Activated effector memory CD4-positive, alpha-beta T cell treated with anti-CD3 and anti-CD28 coated beads, Interleukin-2, amount 50 U/mL, for 16 hours (primary cell): ENCODE data around the gene WDR53.
A peak's percentile ranks its signal among the peaks of the same experiment; 100 is the strongest.
"Not testable (repeated sequence)": the region's sequence is repeated elsewhere in the genome, so short reads cannot be mapped to it uniquely, and the experiment has no call there.

Experiments
- DNase-seq: peaks from one replicate; pipeline ENCODE4 v3.0.0-alpha.2; 2020

Gene WDR53

GRCh38 chr3:196557236-196557635, 11.1 kb downstream of the WDR53 start:
- DNase-seq = no peak

DNA sequence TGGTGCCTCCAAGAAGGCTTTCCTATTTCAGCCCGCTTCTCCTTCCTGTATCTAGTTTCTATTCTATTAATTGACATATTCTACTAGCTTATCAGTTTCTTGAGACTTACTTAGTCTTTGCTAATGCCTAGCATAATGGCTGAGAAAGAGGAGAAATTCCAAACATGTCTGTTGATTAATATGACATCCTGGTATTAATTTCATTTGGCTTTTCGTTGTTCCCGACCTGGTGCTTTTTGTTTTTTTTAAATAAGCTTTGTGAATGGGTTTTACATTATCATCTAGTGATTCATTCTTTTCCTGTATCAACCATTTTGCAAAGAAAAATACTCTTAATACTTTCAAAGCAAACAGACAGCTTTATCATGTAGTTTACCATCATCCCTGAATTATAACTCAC, 13.1 kb downstream of the WDR53 start:
- DNase-seq = no peak

- DNase-seq = no peak
Observed at GRCh38 chr3:196554205-196554604, 14.1 kb downstream of the WDR53 start.

GRCh38 chr3:196553551-196553950, 14.8 kb downstream of the WDR53 start:
- DNase-seq = no peak

DNA sequence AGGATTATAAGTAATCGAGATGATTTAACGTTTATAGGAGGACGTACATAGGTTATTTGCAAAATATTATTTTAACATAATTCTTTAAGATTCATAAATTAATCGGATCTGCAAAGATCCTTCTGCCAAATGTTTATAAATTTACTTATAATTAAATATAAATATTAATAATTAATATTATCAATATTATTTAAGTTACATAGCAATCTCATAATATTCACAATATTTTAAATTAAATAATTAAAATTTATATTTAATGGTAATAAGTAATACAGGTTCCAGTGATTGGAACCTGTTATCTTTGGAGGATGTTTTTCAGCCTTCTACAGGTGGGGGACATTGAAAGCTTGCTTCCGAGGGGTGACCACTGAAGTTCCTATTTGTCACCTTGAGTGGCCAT, 16.1 kb downstream of the WDR53 start:
- DNase-seq = no peak

DNA sequence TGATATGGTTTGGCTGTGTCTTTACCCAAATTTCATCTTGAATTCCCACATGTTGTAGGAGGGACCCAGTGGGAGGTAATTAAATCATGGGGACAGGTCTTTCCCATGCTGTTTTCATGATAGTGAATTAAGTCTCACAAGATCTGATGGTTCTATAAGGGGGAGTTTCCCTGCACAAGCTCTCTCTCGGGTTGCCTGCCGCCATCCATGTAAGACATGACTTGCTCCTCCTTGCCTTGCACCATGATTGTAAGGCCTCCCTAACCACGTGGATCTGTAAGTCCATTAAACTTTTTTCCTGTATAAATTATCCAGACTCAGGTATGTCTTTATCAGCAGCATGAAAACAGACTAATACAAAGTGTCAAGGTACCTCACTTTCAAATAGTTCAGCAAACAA, 18.2 kb downstream of the WDR53 start:
- DNase-seq = not testable (repeated sequence)

- not testable (repeated sequence) for DNase-seq
Observed at GRCh38 chr3:196549312-196549711, 19.0 kb downstream of the WDR53 start.

- no peak for DNase-seq
Observed at GRCh38 chr3:196547067-196547466, 21.3 kb downstream of the WDR53 start.

DNA sequence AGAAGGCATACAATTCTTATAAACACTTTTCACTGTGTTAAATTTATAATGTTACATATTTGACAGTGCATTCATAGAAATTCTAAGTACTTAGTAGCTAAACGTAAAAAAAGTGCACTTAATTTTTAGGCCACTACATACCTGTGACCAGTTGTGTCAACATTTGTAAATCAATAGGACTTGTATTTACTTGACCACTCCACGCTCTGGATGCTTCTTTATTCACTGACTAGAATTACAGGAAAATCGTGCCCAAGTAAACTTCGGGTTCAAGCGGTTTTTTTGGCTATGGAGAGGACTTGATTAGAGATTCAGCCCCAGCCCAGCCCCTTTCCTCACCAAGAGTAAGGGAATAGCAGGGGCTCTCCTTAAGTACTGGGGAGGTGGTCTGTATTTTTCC, 21.8 kb downstream of the WDR53 start:
- DNase-seq = no peak

GRCh38 chr3:196544491-196544992, 23.8 kb downstream of the WDR53 start:
- no peak for DNase-seq

- no peak for DNase-seq
Observed at GRCh38 chr3:196541684-196542445, 26.5 kb downstream of the WDR53 start.

- DNase-seq = peak; percentile 90
Observed at GRCh38 chr3:196537319-196537984, 30.9 kb downstream of the WDR53 start.

DNA sequence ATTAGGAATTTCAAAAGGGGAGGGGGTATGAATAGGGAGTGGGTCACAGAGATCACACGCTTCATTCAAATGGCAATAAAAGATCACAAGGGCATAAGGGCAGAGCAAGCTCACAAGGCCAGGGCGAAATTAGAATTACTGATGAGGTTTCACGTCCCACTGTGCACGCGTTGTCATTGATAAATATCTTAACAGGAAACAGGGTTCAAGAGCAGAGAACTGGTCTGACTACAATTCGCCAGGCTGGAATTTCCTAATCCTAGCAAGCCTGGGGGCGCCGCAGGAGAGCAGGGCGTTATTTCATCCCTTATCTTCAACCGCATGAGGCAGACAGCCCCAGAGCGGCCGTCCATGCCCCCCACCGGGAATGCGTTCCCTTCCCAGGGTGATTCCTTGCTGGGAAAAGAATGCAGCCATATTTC, 35.1 kb downstream of the WDR53 start:
- no peak for DNase-seq

GRCh38 chr3:196531418-196531817, 36.9 kb downstream of the WDR53 start:
- no peak for DNase-seq

GRCh38 chr3:196528639-196529233, 39.6 kb downstream of the WDR53 start:
- peak; percentile 95 for DNase-seq

DNA sequence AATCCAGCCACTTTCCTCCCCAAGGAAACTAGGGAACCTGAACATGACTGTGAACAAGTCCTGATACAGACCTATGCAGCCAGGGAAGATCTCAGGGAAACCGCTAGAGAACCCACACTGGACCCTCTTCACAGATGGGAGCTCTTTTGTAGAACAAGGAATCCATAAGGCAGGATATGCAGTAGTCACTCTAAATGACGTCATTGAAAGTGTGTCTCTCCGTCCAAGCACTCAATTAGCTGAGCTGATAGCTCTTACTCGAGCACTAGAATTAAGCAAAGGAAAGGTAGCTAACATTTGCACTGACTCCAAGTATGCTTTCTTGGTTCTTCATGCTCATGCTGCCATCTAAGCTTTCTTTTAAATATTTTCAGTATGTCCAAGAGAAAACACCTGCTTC, 43.2 kb downstream of the WDR53 start:
- DNase-seq = no peak

- DNase-seq = no peak
Observed at GRCh38 chr3:196524527-196524926, 43.8 kb downstream of the WDR53 start.

DNA sequence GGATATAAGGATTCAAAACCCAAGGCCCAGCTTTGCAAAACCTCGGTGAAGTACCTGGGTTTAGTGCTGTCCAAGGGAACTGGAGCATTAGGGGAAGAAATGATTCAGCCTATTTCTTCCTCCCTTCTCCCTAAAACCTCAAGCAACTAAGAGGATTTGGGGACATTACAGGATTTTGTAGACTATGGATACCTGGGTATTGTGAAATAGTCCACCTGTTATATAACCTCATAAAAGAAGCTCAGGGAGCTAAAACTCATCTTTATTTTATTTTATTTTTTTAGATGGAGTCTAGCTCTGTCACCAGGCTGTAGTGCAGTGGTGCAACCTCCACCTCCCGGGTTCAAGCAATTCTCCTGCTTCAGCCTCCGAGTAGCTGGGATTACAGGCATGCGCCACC, 44.5 kb downstream of the WDR53 start:
- no peak for DNase-seq

DNA sequence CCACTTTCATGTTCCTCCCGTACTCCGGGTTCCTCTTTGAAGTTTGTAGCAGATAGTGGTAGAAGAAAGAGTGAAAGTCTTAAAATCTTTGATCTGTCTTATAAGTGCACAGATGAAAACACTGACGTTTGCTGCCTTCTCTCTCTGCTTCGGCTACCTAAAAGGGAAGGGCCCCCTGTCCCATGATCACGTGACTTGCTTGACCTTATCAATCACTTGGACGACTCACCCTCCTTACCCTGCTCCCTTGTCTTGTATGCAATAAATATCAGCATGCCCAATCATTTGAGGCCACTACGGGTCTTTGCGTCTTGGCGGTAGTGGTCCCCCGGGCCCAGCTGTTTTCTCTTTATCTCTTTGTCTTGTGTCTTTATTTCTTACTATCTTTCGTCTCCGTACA, 47.1 kb downstream of the WDR53 start:
- not testable (repeated sequence) for DNase-seq

- no peak for DNase-seq
Observed at GRCh38 chr3:196519718-196520082, 48.7 kb downstream of the WDR53 start.

DNA sequence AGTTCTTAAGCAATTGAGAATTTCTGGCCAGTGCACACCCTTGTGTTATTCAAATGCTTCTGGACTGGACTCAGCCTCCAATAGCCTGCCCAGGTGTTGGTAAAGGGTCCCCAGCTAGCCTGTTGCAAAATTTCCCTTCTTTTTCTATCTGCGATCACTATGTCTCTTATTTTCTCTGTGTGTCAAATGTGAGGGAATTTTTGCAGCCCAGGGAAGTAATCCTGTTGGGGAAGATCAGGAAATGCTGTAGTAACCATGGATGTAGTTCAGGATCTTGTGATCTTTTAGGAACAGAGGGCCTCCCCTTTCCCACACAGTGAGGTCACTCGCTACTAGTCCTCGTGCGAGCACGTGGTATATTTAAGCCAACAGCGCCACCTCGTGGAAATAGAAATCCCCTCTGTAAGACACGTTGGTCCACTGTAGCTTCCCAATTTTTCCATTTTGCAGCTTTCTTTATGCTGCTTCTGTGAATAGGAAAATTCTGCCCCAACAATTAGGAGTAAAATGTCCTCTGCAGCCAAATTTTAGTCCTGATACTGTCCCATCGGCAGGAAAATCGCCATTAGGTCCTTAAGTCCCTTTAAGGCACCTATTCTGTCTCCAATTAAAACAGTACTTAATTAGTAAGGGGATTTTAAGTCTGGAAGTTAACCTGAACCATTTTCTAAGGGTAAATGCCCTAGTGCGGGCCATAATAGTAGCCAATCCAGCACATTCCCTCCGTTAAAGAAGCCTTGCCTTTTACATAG, 49.2 kb downstream of the WDR53 start:
- DNase-seq = peak; percentile 83

DNA sequence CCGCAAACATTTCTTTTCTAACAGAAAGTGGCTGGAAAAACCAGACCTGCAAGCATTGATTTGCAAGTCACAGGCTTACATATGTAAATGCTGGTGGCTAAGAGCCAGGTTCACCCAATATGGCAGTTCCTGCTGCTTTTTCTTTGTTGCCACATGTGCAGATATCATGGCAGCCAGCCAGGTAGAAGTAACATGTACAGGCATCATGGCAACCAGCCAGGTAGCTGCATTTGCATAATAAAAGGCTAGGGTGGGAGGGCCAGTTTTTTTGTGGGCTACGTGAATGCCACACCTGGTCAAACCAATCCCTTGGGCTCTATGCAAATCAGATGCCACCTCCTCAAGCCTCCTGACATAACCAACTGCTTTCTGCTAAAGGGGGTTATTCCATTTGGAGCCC, 50.4 kb downstream of the WDR53 start:
- no peak for DNase-seq

- no peak for DNase-seq
Observed at GRCh38 chr3:196517162-196517800, 51.1 kb downstream of the WDR53 start.
